GM12878 (cell line): ENCODE data around the gene MDK. TPM values are rescaled to one million over a fixed set of nuclear protein-coding genes. Genes with fewer than 3 reads are reported as not detected.

Source experiments
- ATAC-seq: fragments of 200-7000 bp; cut with Tn5 transposase; 3 replicates; pipeline ENCODE4 v1.9.1; 2020; ENCODE audit warnings: mild to moderate bottlenecking, moderate library complexity
- BruUV-seq: library from RNA; stranded (reverse); fragments of 400-500 nt; replicated peaks from 2 replicates; lab custom pipeline; 2021; lab: Mats Ljungman, UMichigan
- CTCF ChIA-PET: fragments of 300-600 bp; sonication (Branson Sonifier 250); formaldehyde crosslinking; extraction: SDS; loops from one replicate; lab custom pipeline; 2021; ENCODE audit warnings: inconsistent platforms; lab: Yijun Ruan, JAX
- POLR2A ChIA-PET: fragments of 350-600 bp; formaldehyde crosslinking; extraction: SDS; loops from one replicate; lab custom pipeline; 2021; ENCODE audit warnings: inconsistent platforms; lab: Charles Lee
- RAD21 ChIA-PET: fragments of 300-600 bp; sonication (Branson Sonifier 250); formaldehyde crosslinking; loops from one replicate; lab custom pipeline; 2023; ENCODE audit warnings: antibody characterized with exemption; ENCODE audit not compliant: unreplicated experiment; lab: Charles Lee
- SMC1A ChIA-PET: fragments of 300-600 bp; sonication (Branson Sonifier 250); formaldehyde crosslinking; loops from one replicate; lab custom pipeline; 2023; ENCODE audit not compliant: unreplicated experiment, uncharacterized antibody; lab: Charles Lee
- DNase-seq: peaks from one replicate; pipeline ENCODE4 v3.0.0-alpha.2; 2011; ENCODE audit warnings: low read depth, low spot score
- FAIRE-seq: peaks from 3 replicates; lab custom pipeline; 2011; peaks lifted over from hg19 to GRCh38; lab: Jason Lieb, UNC
- H2AFZ ChIP-seq: 2 replicates; pipeline ENCODE4 v1.6.0; 2011; ENCODE audit warnings: low read depth, low read length, control low read depth; ENCODE audit not compliant: control insufficient read depth
- H3K27ac ChIP-seq: 2 replicates; pipeline ENCODE4 v1.5.1; 2011; ENCODE audit warnings: control low read depth; ENCODE audit not compliant: control insufficient read depth, insufficient read depth
- H3K27me3 ChIP-seq, 2 experiments: replicated peaks in 1 of 2; 2 replicates each; pipeline versions ENCODE4 v1.6.0 to v1.6.1; 2011; ENCODE audit warnings: low read length in 1 of 2; ENCODE audit not compliant: control insufficient read depth in 2 of 2, insufficient read depth in 2 of 2
- H3K36me3 ChIP-seq, 2 experiments: 2 replicates each; pipeline ENCODE4 v1.5.1; 2011; ENCODE audit warnings: low read length in 1 of 2; ENCODE audit not compliant: control insufficient read depth in 2 of 2, insufficient read depth in 2 of 2
- H3K4me1 ChIP-seq: 2 replicates; pipeline ENCODE4 v1.6.1; 2011; ENCODE audit warnings: mild to moderate bottlenecking, low read length, moderate library complexity, mixed read lengths; ENCODE audit not compliant: control insufficient read depth, insufficient read depth
- H3K4me2 ChIP-seq: 2 replicates; pipeline ENCODE4 v1.6.0; 2011; ENCODE audit warnings: control low read depth; ENCODE audit not compliant: control insufficient read depth, insufficient read depth
- H3K4me3 ChIP-seq: fragments of 200-600 bp; sonication (generic); 2 replicates; pipeline ENCODE4 v1.5.1; 2016
- H3K79me2 ChIP-seq: 2 replicates; pipeline ENCODE4 v1.6.0; 2011; ENCODE audit warnings: low read length; ENCODE audit not compliant: control insufficient read depth, insufficient read depth
- H3K9ac ChIP-seq: 2 replicates; pipeline ENCODE4 v1.8.0; 2011; ENCODE audit warnings: low read length, control low read depth, mixed read lengths; ENCODE audit not compliant: control insufficient read depth, insufficient read depth
- H3K9me3 ChIP-seq: replicated peaks from 3 replicates; pipeline ENCODE4 v1.5.1; 2011; ENCODE audit warnings: mild to moderate bottlenecking, low read length; ENCODE audit not compliant: control insufficient read depth, insufficient read depth
- H4K20me1 ChIP-seq: 2 replicates; pipeline ENCODE4 v1.6.0; 2011; ENCODE audit not compliant: control insufficient read depth, insufficient read depth
- CEBPZ ChIP-seq: fragments of 150-350 bp; IDR thresholded peaks from 2 replicates; pipeline ENCODE4 v1.6.1; 2016; ENCODE audit warnings: low read depth, low read length
- DPF2 ChIP-seq: fragments of 450-650 bp; IDR thresholded peaks from 2 replicates; pipeline ENCODE4 v1.6.1; 2017; ENCODE audit warnings: mild to moderate bottlenecking
- EP300 ChIP-seq, 2 experiments: fragments of 150-350 bp in 1 of 2; IDR thresholded peaks; 2 replicates each; pipeline ENCODE4 v1.6.1; 2011 to 2012; ENCODE audit warnings: low read depth in 2 of 2, low read length in 2 of 2, borderline replicate concordance in 1 of 2, improper control_type of control experiment in 1 of 2, inconsistent platforms in 1 of 2; ENCODE audit not compliant: control insufficient read depth in 1 of 2
- IKZF1 ChIP-seq: fragments of 450-650 bp; conservative IDR thresholded peaks from 2 replicates; pipeline ENCODE4 v1.6.1; 2017; ENCODE audit warnings: antibody characterized with exemption, mild to moderate bottlenecking
- MTA2 ChIP-seq: fragments of 450-650 bp; IDR thresholded peaks from 2 replicates; pipeline ENCODE4 v1.6.1; 2016; ENCODE audit warnings: low read depth, mild to moderate bottlenecking, moderate library complexity
- MTA3 ChIP-seq: IDR thresholded peaks from 2 replicates; pipeline ENCODE4 v1.6.1; 2012; ENCODE audit warnings: low read length, inconsistent platforms, borderline replicate concordance
- MYC ChIP-seq: IDR thresholded peaks from 2 replicates; pipeline ENCODE4 v1.6.1; 2011; ENCODE audit warnings: mild to moderate bottlenecking, low read length, moderate library complexity, inconsistent platforms; ENCODE audit not compliant: insufficient read depth, insufficient replicate concordance, insufficient read length, severe bottlenecking
- NR2C2 ChIP-seq: IDR thresholded peaks from 2 replicates; pipeline ENCODE4 v1.6.1; 2011; ENCODE audit warnings: borderline replicate concordance, low read depth; ENCODE audit not compliant: control insufficient read depth, insufficient read length
- POLR2A ChIP-seq: IDR thresholded peaks from 2 replicates; pipeline ENCODE4 v1.6.1; 2011; ENCODE audit warnings: low read depth, mild to moderate bottlenecking, low read length
- POLR2AphosphoS2 ChIP-seq: IDR thresholded peaks from 2 replicates; pipeline ENCODE4 v1.6.1; 2011; ENCODE audit warnings: low read depth, mild to moderate bottlenecking, low read length, improper control_type of control experiment, moderate library complexity
- POLR2AphosphoS5 ChIP-seq: IDR thresholded peaks from 2 replicates; pipeline ENCODE4 v1.6.1; 2011; ENCODE audit warnings: mild to moderate bottlenecking, low read length, inconsistent platforms
- RAD21 ChIP-seq: IDR thresholded peaks from 2 replicates; pipeline ENCODE4 v1.6.1; 2011; ENCODE audit warnings: mild to moderate bottlenecking, low read depth, low read length, moderate library complexity; ENCODE audit not compliant: insufficient read depth
- RB1 ChIP-seq: fragments of 450-650 bp; formaldehyde crosslinking; IDR thresholded peaks from 2 replicates; pipeline ENCODE4 v1.6.1; 2017; ENCODE audit warnings: mild to moderate bottlenecking, borderline replicate concordance
- TCF12 ChIP-seq: IDR thresholded peaks from 2 replicates; pipeline ENCODE4 v1.6.1; 2011; ENCODE audit warnings: low read depth, mild to moderate bottlenecking, low read length
- ZNF592 ChIP-seq: fragments of 450-650 bp; IDR thresholded peaks from 2 replicates; pipeline ENCODE4 v1.6.1; 2017; ENCODE audit warnings: mild to moderate bottlenecking, moderate library complexity
- WGBS: methylation state at CpG from one replicate; pipeline ENCODE4 v1.1.6; 2016; ENCODE audit warnings: low lambda C conversion rate; ENCODE audit not compliant: insufficient replicate concordance, insufficient coverage; ENCODE audit errors: missing lambda C conversion rate; 5-methylcytosine and 5-hydroxymethylcytosine counted together
- in situ Hi-C: fragments of 300-500 bp; cut with MboI; formaldehyde crosslinking; loops from 9 replicates; pipeline ENCODE4 v1.14.3; 2018; ENCODE audit warnings: mixed read lengths
- intact Hi-C: fragments of 100-400 bp; cut with micrococcal nuclease; formaldehyde crosslinking; loops from one replicate; pipeline ENCODE4 v1.14.2; 2022; ENCODE audit not compliant: unreplicated experiment
- polyA plus RNA-seq, 11 experiments: library from polyadenylated mRNA; depleted of rRNA in 4 of 11; unstranded in 6 of 11; stranded (reverse) in 5 of 11; fragments of >200 nt; fragmentation: Nextera tagmentation in 4 of 11; fragmentation: Illumina TruSeq in 1 of 11; extraction: Ambion mirVana in 4 of 11; extraction: Trizol in 1 of 11; gene quantifications; 1 replicate in 1 of 11; 2 replicates in 10 of 11; pipeline versions ENCODE4 v1.2.1 to v1.2.3, GENCODE V29; 2011 to 2016; ENCODE audit warnings: inconsistent platforms in 2 of 11, missing spikeins in 2 of 11, low read depth in 1 of 11
- total RNA-seq, 4 experiments: library from RNA; depleted of rRNA in 3 of 4; stranded (reverse); fragments of >200 nt in 3 of 4; fragmentation: Illumina TruSeq in 1 of 4; extraction: Trizol in 1 of 4; gene quantifications; 2 replicates each; pipeline versions ENCODE4 v1.2.1 to v1.2.3, GENCODE V29; 2013 to 2021
- TF ChIP-seq, protein P1 (sequence below): fragments of 450-650 bp; IDR thresholded peaks from 2 replicates; pipeline ENCODE4 v1.6.1; 2014; ENCODE audit warnings: mild to moderate bottlenecking

The MDK gene
- total and polyA plus RNA-seq, 10 of the 15 experiments (the other 5 are each of a cell fraction or from before 2014, with no cell fraction given) = 0.77 to 17.8 (median 9.9) TPM

DNA sequence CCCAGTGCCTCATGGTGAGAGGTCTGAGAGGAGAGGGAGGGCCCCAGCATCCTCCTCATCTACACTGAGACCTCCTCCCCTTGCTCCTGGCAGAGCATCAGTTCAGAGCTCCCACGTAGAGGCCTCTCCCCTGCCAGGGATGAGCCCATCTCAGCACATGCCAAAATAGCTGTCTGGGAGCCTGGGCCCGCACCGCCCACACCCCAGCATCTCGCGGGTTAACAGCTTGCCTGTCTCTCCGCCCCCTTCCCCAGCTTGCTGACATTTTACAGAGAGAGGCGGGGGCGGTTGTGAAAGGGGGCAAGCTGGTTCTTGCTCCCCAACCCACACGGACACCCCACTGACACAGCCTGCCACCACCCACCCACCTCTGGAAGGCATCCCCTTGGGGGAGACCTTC is 27.8 kb upstream of the MDK start:
- ChIA-PET SMC1A (interaction anchor here (0.6 to 5.0 kb wide), 4 partner anchors 8 to 290 kb away, joined by 3 to 32 read pairs (median 4); no protein-coding TSS in a partner anchor), POLR2A (no interaction called here), RAD21 (interaction anchor here (2.5 to 4.3 kb wide), 3 partner anchors 8 to 34 kb away, joined by 13 to 24 read pairs (median 16); no protein-coding TSS in a partner anchor), CTCF (interaction anchor here (1.2 to 19.9 kb wide), 4 partner anchors 12 to 265 kb away, joined by 4 to 423 read pairs (median 10); partner anchors contain the start of gene ATG13)
- ATAC-seq (no peak), DNase-seq (no peak), FAIRE-seq (no peak)
- no peaks in the 10 kb centered on the region for H3K27me3 ChIP-seq
- no peaks in the 10 kb centered on the region for H4K20me1 ChIP-seq
- peak overlapping the region; percentile 43 for H3K4me2 ChIP-seq
- peaks cover 49% of the 10 kb centered on the region for H3K79me2 ChIP-seq
- peaks cover 0 to 3% of the 10 kb centered on the region in 2 experiments; a peak in 3 of 4 replicates for H3K36me3 ChIP-seq
- intact Hi-C loops (no loop called here), in situ Hi-C loops (no loop called here)
- WGBS = 42% methylated on average over 9 of the region's 9 CpGs
- no peaks in the 10 kb centered on the region for H3K9me3 ChIP-seq
- BruUV-seq = no TSS peak
- 0 out of 2 replicates have a peak overlapping the region, but pooled peaks have one; percentile 25 for H3K27ac ChIP-seq
- no peak overlapping the region for H2AFZ ChIP-seq
- H3K9ac ChIP-seq = no peak overlapping the region
- peaks cover 28% of the 10 kb centered on the region for H3K4me1 ChIP-seq
- no peak overlapping the region for H3K4me3 ChIP-seq
- TF ChIP-seq TCF12 = peak; percentile 65; the same call in 1 of the 2 replicates
- no peak for TF ChIP-seq RB1
- TF ChIP-seq POLR2AphosphoS5 = no peak
- TF ChIP-seq RAD21 = no peak
- 0 out of 2 replicates have a peak, but pooled peaks have one; percentile 39 for TF ChIP-seq DPF2
- no peak for TF ChIP-seq POLR2AphosphoS2
- no peak for TF ChIP-seq ZNF592
- TF ChIP-seq, protein P1, sequence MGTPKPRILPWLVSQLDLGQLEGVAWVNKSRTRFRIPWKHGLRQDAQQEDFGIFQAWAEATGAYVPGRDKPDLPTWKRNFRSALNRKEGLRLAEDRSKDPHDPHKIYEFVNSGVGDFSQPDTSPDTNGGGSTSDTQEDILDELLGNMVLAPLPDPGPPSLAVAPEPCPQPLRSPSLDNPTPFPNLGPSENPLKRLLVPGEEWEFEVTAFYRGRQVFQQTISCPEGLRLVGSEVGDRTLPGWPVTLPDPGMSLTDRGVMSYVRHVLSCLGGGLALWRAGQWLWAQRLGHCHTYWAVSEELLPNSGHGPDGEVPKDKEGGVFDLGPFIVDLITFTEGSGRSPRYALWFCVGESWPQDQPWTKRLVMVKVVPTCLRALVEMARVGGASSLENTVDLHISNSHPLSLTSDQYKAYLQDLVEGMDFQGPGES = no peak
- no peak for TF ChIP-seq MTA2
- TF ChIP-seq POLR2A = no peak
- no peak for TF ChIP-seq EP300 (IDR thresholded peaks at IDR 0.05; ENCODE audit: borderline replicate concordance in 1 of 2, control insufficient read depth in 1 of 2, low read depth in 2 of 2, low read length in 2 of 2)
- no peak for TF ChIP-seq MTA3
- TF ChIP-seq MYC = no peak
- no peak for TF ChIP-seq NR2C2
- no peak for TF ChIP-seq CEBPZ
- TF ChIP-seq IKZF1 = peak; percentile 48
